Keratinocyte (primary cell): ENCODE results near the gene RANGRF. TPM values are rescaled to one million over a fixed set of nuclear protein-coding genes. Genes with fewer than 3 reads are reported as not detected.

Experiments
- DNase-seq: peaks from one replicate; pipeline ENCODE4 v3.0.0-alpha.2; 2011; ENCODE audit warnings: low read depth, missing footprints, low spot score
- FAIRE-seq: peaks from 2 replicates; lab custom pipeline; 2011; peaks lifted over from hg19 to GRCh38; lab: Jason Lieb, UNC
- H2AFZ ChIP-seq: 2 replicates; pipeline ENCODE4 v1.6.0; 2012; ENCODE audit warnings: low read length, control low read depth, inconsistent platforms; ENCODE audit not compliant: control insufficient read depth
- H3K27ac ChIP-seq: 2 replicates; pipeline ENCODE4 v1.5.1; 2011; ENCODE audit warnings: low read length; ENCODE audit not compliant: control insufficient read depth, insufficient read depth
- H3K27me3 ChIP-seq: 3 replicates; pipeline ENCODE4 v1.6.0; 2011; ENCODE audit warnings: low read length; ENCODE audit not compliant: control insufficient read depth, insufficient read depth; ENCODE audit errors: extremely low read depth
- H3K36me3 ChIP-seq, 2 experiments: 2 replicates in 1 of 2; 3 replicates in 1 of 2; pipeline ENCODE4 v1.5.1; 2011; ENCODE audit warnings: low read length in 2 of 2, mild to moderate bottlenecking in 1 of 2; ENCODE audit not compliant: control insufficient read depth in 2 of 2, insufficient read depth in 2 of 2; ENCODE audit errors: extremely low read depth in 1 of 2
- H3K4me1 ChIP-seq: 3 replicates; pipeline ENCODE4 v1.5.1; 2011; ENCODE audit warnings: low read length; ENCODE audit not compliant: control insufficient read depth, insufficient read depth; ENCODE audit errors: extremely low read depth
- H3K4me2 ChIP-seq: 3 replicates; pipeline ENCODE4 v1.6.0; 2011; ENCODE audit warnings: low read depth, low read length; ENCODE audit not compliant: control insufficient read depth, insufficient read depth; ENCODE audit errors: extremely low read depth
- H3K4me3 ChIP-seq, 3 experiments: fragments of 200-600 bp in 1 of 3; sonication (generic) in 1 of 3; 2 replicates in 2 of 3; 3 replicates in 1 of 3; pipeline ENCODE4 v1.5.1; 2011 to 2016; ENCODE audit warnings: low read length in 3 of 3, mild to moderate bottlenecking in 3 of 3, control low read depth in 2 of 3, inconsistent platforms in 1 of 3, low read depth in 1 of 3, mixed read lengths in 1 of 3, mixed run types in 1 of 3, moderate library complexity in 1 of 3; ENCODE audit not compliant: control insufficient read depth in 2 of 3, insufficient read depth in 2 of 3; ENCODE audit errors: extremely low read depth in 1 of 3
- H3K79me2 ChIP-seq: 2 replicates; pipeline ENCODE4 v1.6.0; 2012; ENCODE audit warnings: low read length; ENCODE audit not compliant: control insufficient read depth, insufficient read depth
- H3K9ac ChIP-seq: 3 replicates; pipeline ENCODE4 v1.6.0; 2011; ENCODE audit warnings: low read length; ENCODE audit not compliant: control insufficient read depth, insufficient read depth; ENCODE audit errors: extremely low read depth
- H3K9me1 ChIP-seq: 3 replicates; pipeline ENCODE4 v1.6.0; 2011; ENCODE audit warnings: low read length; ENCODE audit not compliant: control insufficient read depth, insufficient read depth; ENCODE audit errors: extremely low read depth
- H3K9me3 ChIP-seq: 2 replicates; pipeline ENCODE4 v1.5.1; 2012; ENCODE audit warnings: low read depth, low read length; ENCODE audit not compliant: control insufficient read depth
- H4K20me1 ChIP-seq: 3 replicates; pipeline ENCODE4 v1.6.0; 2011; ENCODE audit warnings: low read length; ENCODE audit not compliant: control insufficient read depth, insufficient read depth; ENCODE audit errors: extremely low read depth
- CTCF ChIP-seq, 3 experiments: IDR thresholded peaks in 1 of 3; conservative IDR thresholded peaks in 1 of 3; optimal IDR thresholded peaks in 1 of 3; 2 replicates in 2 of 3; 3 replicates in 1 of 3; pipeline versions ENCODE3 to v1.5.1; 2011; ENCODE audit warnings: low read length in 3 of 3, mild to moderate bottlenecking in 3 of 3, moderate library complexity in 2 of 3, control low read depth in 1 of 3, inconsistent platforms in 1 of 3; ENCODE audit not compliant: insufficient read depth in 2 of 3; ENCODE audit errors: extremely low read depth in 1 of 3
- EZH2 ChIP-seq: IDR thresholded peaks from one replicate; pipeline ENCODE4 v1.6.1; 2012; ENCODE audit warnings: inconsistent platforms, mild to moderate bottlenecking, low read length, moderate library complexity
- dilution Hi-C: fragments of 300-500 bp; cut with MboI; formaldehyde crosslinking; loops from one replicate; pipeline ENCODE4 v1.7.0; 2020; ENCODE audit warnings: low sequenced_read_pairs; ENCODE audit not compliant: extremely low pct_ligation_motif_present
- polyA plus RNA-seq, 5 experiments: library from polyadenylated mRNA; depleted of rRNA in 3 of 5; stranded (reverse) in 3 of 5; stranded (forward) in 1 of 5; unstranded in 1 of 5; fragments of >200 nt; gene quantifications; 1 replicate in 1 of 5; 2 replicates in 3 of 5; 3 replicates in 1 of 5; pipeline versions ENCODE4 v1.2.1 to v1.2.3, GENCODE V29; 2011 to 2012; ENCODE audit warnings: missing spikeins in 2 of 5, low read depth in 1 of 5, low replicate concordance in 1 of 5
- small RNA-seq, 3 experiments: library from RNA; depleted of rRNA; stranded (forward); fragments of <200 nt; gene quantifications; one replicate each; pipeline ENCODE3, GENCODE V24; 2012; ENCODE audit warnings: low read depth in 3 of 3, low replicate concordance in 1 of 3; ENCODE audit not compliant: insufficient read length in 3 of 3

RANGRF gene
- polyA plus RNA-seq, 1 donor (not counting 4 experiments of a cell fraction or from before 2014, with no cell fraction given), result 24.4 TPM

GRCh38 chr17:8338753-8339140, 50.3 kb downstream of the RANGRF start:
- Histone ChIP-seq H3K79me2 (no peaks in the 10 kb centered on the region), H3K27me3 (no peaks in the 10 kb centered on the region), H3K9me1 (no peaks in the 10 kb centered on the region), H3K9me3 (no peaks in the 10 kb centered on the region), H2AFZ (no peak overlapping the region), H3K4me1 (no peaks in the 10 kb centered on the region), H3K36me3 (no peaks in the 10 kb centered on the region), H3K27ac (no peak overlapping the region), H3K9ac (no peak overlapping the region), H3K4me2 (no peak overlapping the region), H4K20me1 (no peaks in the 10 kb centered on the region), H3K4me3 (no peak overlapping the region)
- TF ChIP-seq CTCF (optimal IDR thresholded peaks at IDR 0.05 in 1 of 3, IDR thresholded peaks at IDR 0.05 in 1 of 3, conservative IDR thresholded peaks at IDR 0.05 in 1 of 3; ENCODE audit: extremely low read depth in 1 of 3, insufficient read depth in 2 of 3, low read length in 3 of 3) (no peak), EZH2 (no peak)
- FAIRE-seq (no peak), DNase-seq (no peak)
- dilution Hi-C loops, result no loop called here

GRCh38 chr17:8339540-8339939, 51.1 kb downstream of the RANGRF start, which contains the start of gene ODF4:
Gene ODF4 (plus strand): TSS chr17:8339840. CDS start chr17:8340052, 212 bp downstream.
- Histone ChIP-seq H3K4me3 (no peak within 1 kb of the TSS), H3K79me2 (no peaks in the 10 kb centered on the region), H3K9me3 (no peaks in the 10 kb centered on the region), H2AFZ (no peak within 1 kb of the TSS), H3K36me3 (no peaks in the 10 kb centered on the region), H4K20me1 (no peaks in the 10 kb centered on the region), H3K27me3 (no peaks in the 10 kb centered on the region), H3K27ac (no peak within 1 kb of the TSS), H3K9me1 (no peaks in the 10 kb centered on the region), H3K9ac (no peak within 1 kb of the TSS), H3K4me2 (no peak within 1 kb of the TSS), H3K4me1 (no peaks in the 10 kb centered on the region)
- DNase-seq, result no peak
- dilution Hi-C loops, result no loop called here
- TF ChIP-seq CTCF (optimal IDR thresholded peaks at IDR 0.05 in 1 of 3, IDR thresholded peaks at IDR 0.05 in 1 of 3, conservative IDR thresholded peaks at IDR 0.05 in 1 of 3; ENCODE audit: extremely low read depth in 1 of 3, insufficient read depth in 2 of 3, low read length in 3 of 3) (no peak), EZH2 (no peak)
- no peak for FAIRE-seq

Small RNA genes lying within 50 kb of the gene (small RNA-seq; reads per million reads assigned to genes)
- gene RF00265, result 0 reads per million in 3 experiments

Other genes with a start within 250 kb of the RANGRF start
- 29.7 to 56.5 TPM (median 31.9 TPM) in 3 replicates for gene ALOX15B, start 249.6 kb upstream of the RANGRF start, polyA plus RNA-seq
- gene ALOX12B, start 201.0 kb upstream of the RANGRF start, polyA plus RNA-seq, result 0.43 to 0.75 TPM (median 0.47 TPM) in 3 replicates
- gene ALOXE3, start 170.2 kb upstream of the RANGRF start, polyA plus RNA-seq, result 2.0 to 4.6 TPM (median 2.7 TPM) in 3 replicates
- gene HES7, start 164.6 kb upstream of the RANGRF start, polyA plus RNA-seq, result 0.05 to 0.33 TPM (median 0.16 TPM) in 3 replicates
- gene PER1, start 136.3 kb upstream of the RANGRF start, polyA plus RNA-seq, result 14.4 to 15.2 TPM (median 15.1 TPM) in 3 replicates
- gene VAMP2, start 125.7 kb upstream of the RANGRF start, polyA plus RNA-seq, result 8.1 to 10.4 TPM (median 9.8 TPM) in 3 replicates
- gene TMEM107, start 112.3 kb upstream of the RANGRF start, polyA plus RNA-seq, result 16.2 to 21.8 TPM (median 19.0 TPM) in 3 replicates
- gene BORCS6, start 98.5 kb upstream of the RANGRF start, polyA plus RNA-seq, result 4.2 to 6.3 TPM (median 5.5 TPM) in 3 replicates
- 1.4 to 28.2 TPM (median 12.6 TPM) in 3 replicates for gene AURKB, start 78.1 kb upstream of the RANGRF start, polyA plus RNA-seq
- 7.4 to 17.7 TPM (median 12.1 TPM) in 3 replicates for gene CTC1, start 40.6 kb upstream of the RANGRF start, polyA plus RNA-seq
- gene PFAS, start 39.4 kb upstream of the RANGRF start, polyA plus RNA-seq, result 10.3 to 14.1 TPM (median 13.5 TPM) in 3 replicates
- 0.71 to 1.3 TPM (median 1.1 TPM) in 3 replicates for gene SLC25A35, start 6.7 kb downstream of the RANGRF start, polyA plus RNA-seq
- gene ARHGEF15, start 21.6 kb downstream of the RANGRF start, polyA plus RNA-seq, result not detected in 3 replicates
- gene ODF4, start 51.2 kb downstream of the RANGRF start, polyA plus RNA-seq, result not detected in 3 replicates
- 4,206 to 5,909 TPM (median 4,505 TPM) in 3 replicates for gene RPL26, start 94.5 kb downstream of the RANGRF start, polyA plus RNA-seq
- 0.18 to 0.46 TPM (median 0.23 TPM) in 3 replicates for gene RNF222, start 109.2 kb downstream of the RANGRF start, polyA plus RNA-seq
- gene NDEL1, start 147.2 kb downstream of the RANGRF start, polyA plus RNA-seq, result 65.4 to 77.4 TPM (median 76.8 TPM) in 3 replicates